GM23248 (cell line): ENCODE results near the gene CDK7. TPM values are rescaled to one million over a fixed set of nuclear protein-coding genes. Genes with fewer than 3 reads are reported as not detected.

Experiments
- DNase-seq: peaks from one replicate; pipeline ENCODE4 v3.0.0-alpha.2; 2015
- H2AFZ ChIP-seq: fragments of 200-600 bp; sonication (generic); 2 replicates; pipeline ENCODE4 v1.6.1; 2016; ENCODE audit warnings: antibody characterized with exemption
- H3F3A ChIP-seq: fragments of 200-600 bp; sonication (generic); 2 replicates; pipeline ENCODE4 v1.6.1; 2016; ENCODE audit warnings: mild to moderate bottlenecking, antibody characterized with exemption, mixed run types; ENCODE audit not compliant: insufficient read depth
- H3K27ac ChIP-seq: fragments of 200-600 bp; sonication (generic); 2 replicates; pipeline ENCODE4 v1.5.1; 2016; ENCODE audit warnings: mild to moderate bottlenecking
- H3K27me3 ChIP-seq: fragments of 200-600 bp; sonication (generic); replicated peaks from 2 replicates; pipeline ENCODE4 v1.6.1; 2016; ENCODE audit warnings: mild to moderate bottlenecking; ENCODE audit not compliant: insufficient read depth
- H3K36me3 ChIP-seq: fragments of 200-600 bp; sonication (generic); 2 replicates; pipeline ENCODE4 v1.6.1; 2016; ENCODE audit warnings: low read depth, mild to moderate bottlenecking
- H3K4me1 ChIP-seq: fragments of 200-600 bp; sonication (generic); 2 replicates; pipeline ENCODE4 v1.6.1; 2016; ENCODE audit warnings: mild to moderate bottlenecking; ENCODE audit not compliant: insufficient read depth
- H3K4me2 ChIP-seq: fragments of 200-600 bp; sonication (generic); one replicate; pipeline ENCODE4 v1.6.1; 2016; ENCODE audit warnings: mild to moderate bottlenecking; ENCODE audit not compliant: unreplicated experiment
- H3K4me3 ChIP-seq: fragments of 200-600 bp; sonication (generic); 2 replicates; pipeline ENCODE4 v1.5.1; 2016; ENCODE audit warnings: mild to moderate bottlenecking
- H3K79me2 ChIP-seq: fragments of 200-600 bp; sonication (generic); 2 replicates; pipeline ENCODE4 v1.6.1; 2016; ENCODE audit warnings: mild to moderate bottlenecking; ENCODE audit not compliant: insufficient read depth
- H3K9ac ChIP-seq: fragments of 200-600 bp; sonication (generic); 2 replicates; pipeline ENCODE4 v1.6.1; 2016; ENCODE audit warnings: mild to moderate bottlenecking
- H3K9me2 ChIP-seq: fragments of 200-600 bp; sonication (generic); 2 replicates; pipeline ENCODE4 v1.6.1; 2016; ENCODE audit warnings: mixed run types, mild to moderate bottlenecking, moderate library complexity; ENCODE audit not compliant: insufficient read depth
- H3K9me3 ChIP-seq: fragments of 200-600 bp; sonication (generic); one replicate; pipeline ENCODE4 v1.6.1; 2017; ENCODE audit warnings: low read depth
- H4K20me1 ChIP-seq: fragments of 200-600 bp; sonication (generic); 2 replicates; pipeline ENCODE4 v1.6.0; 2016; ENCODE audit not compliant: insufficient read depth
- EZH2 ChIP-seq: fragments of 200-600 bp; sonication (generic); IDR thresholded peaks from 2 replicates; pipeline ENCODE4 v1.6.1; 2018; ENCODE audit warnings: antibody characterized with exemption, mild to moderate bottlenecking; ENCODE audit not compliant: insufficient read depth, poor library complexity, severe bottlenecking
- EZH2phosphoT487 ChIP-seq: fragments of 200-600 bp; sonication (generic); IDR thresholded peaks from 2 replicates; pipeline ENCODE4 v1.6.1; 2018; ENCODE audit warnings: antibody characterized with exemption, moderate library complexity, mild to moderate bottlenecking, low read depth; ENCODE audit not compliant: insufficient read depth
- WGBS, 2 experiments: methylation state at CpG; one replicate each; pipeline ENCODE4 v1.1.6; 2015 to 2017; ENCODE audit warnings: low lambda C conversion rate in 2 of 2, low coverage in 1 of 2; ENCODE audit errors: missing lambda C conversion rate in 2 of 2; 5-methylcytosine and 5-hydroxymethylcytosine counted together
- in situ Hi-C: fragments of 300-500 bp; cut with MboI; formaldehyde crosslinking; loops from 2 replicates; pipeline ENCODE4 v1.15.0; 2020
- polyA plus RNA-seq: library from polyadenylated mRNA; unstranded; fragments of >200 nt; fragmentation: Nextera tagmentation; extraction: Ambion mirVana; gene quantifications from 2 replicates; pipeline ENCODE4 v1.2.1, GENCODE V29; 2016
- total RNA-seq: library from RNA; depleted of rRNA; stranded (reverse); fragments of >200 nt; shearing (Covaris generic); gene quantifications from 2 replicates; pipeline ENCODE4 v1.2.3, GENCODE V29; 2014

Gene CDK7
- total and polyA plus RNA-seq, 2 experiments from 2014 or later: 55.7 to 60.4 TPM

GRCh38 chr5:69276422-69277174 is 41.9 kb downstream of the CDK7 start:
- DNase-seq: peak; percentile 84
- TF ChIP-seq EZH2phosphoT487 (no peak), EZH2 (no peak)
- H3K27ac ChIP-seq: peak overlapping the region; percentile 51

GRCh38 chr5:69279517-69279916 is 44.8 kb downstream of the CDK7 start:
- Histone ChIP-seq H3K79me2 (0 out of 2 replicates have a peak, but pooled peaks cover 4% of the 10 kb centered on the region), H3K4me2 (no peak overlapping the region)

More at GRCh38 chr5:69276422-69277174, 41.9 kb downstream of the CDK7 start:
- Histone ChIP-seq H3K27me3 (no peaks in the 10 kb centered on the region), H3K4me2 (peak overlapping the region; percentile 13), H3K36me3 (peaks cover 31% of the 10 kb centered on the region), H4K20me1 (no peaks in the 10 kb centered on the region), H3K9me2 (no peaks in the 10 kb centered on the region), H3K79me2 (peaks cover 26% of the 10 kb centered on the region), H3K9me3 (no peaks in the 10 kb centered on the region), H3K9ac (no peak overlapping the region), H3K4me1 (peaks cover 14% of the 10 kb centered on the region), H3F3A (no peaks in the 10 kb centered on the region; the same call in 1 of the 2 replicates), H3K4me3 (no peak overlapping the region), H2AFZ (no peak overlapping the region)
- in situ Hi-C loops: no loop called here
- WGBS, 2 experiments: 79 to 81% methylated on average over 5 of the region's 5 CpGs

GRCh38 chr5:69281114-69281513 is 46.4 kb downstream of the CDK7 start:
- Histone ChIP-seq H3K9me2 (no peaks in the 10 kb centered on the region), H3K4me1 (peaks cover 10% of the 10 kb centered on the region; the same call in 1 of the 2 replicates), H3K36me3 (peaks cover 24% of the 10 kb centered on the region), H3K9me3 (no peaks in the 10 kb centered on the region), H3K9ac (no peak overlapping the region), H2AFZ (no peak overlapping the region), H3K4me2 (no peak overlapping the region), H3K27ac (no peak overlapping the region), H3K27me3 (no peaks in the 10 kb centered on the region), H3K79me2 (no peaks in the 10 kb centered on the region), H3F3A (peaks cover 9% of the 10 kb centered on the region; the same call in 1 of the 2 replicates), H3K4me3 (no peak overlapping the region), H4K20me1 (no peaks in the 10 kb centered on the region)
- TF ChIP-seq EZH2 (no peak), EZH2phosphoT487 (no peak)
- in situ Hi-C loops: no loop called here
- no peak for DNase-seq
- WGBS, 2 experiments: 92 to 100% methylated on average over 1 of the region's 1 CpG

More at GRCh38 chr5:69279517-69279916, 44.8 kb downstream of the CDK7 start:
- Histone ChIP-seq H3K9ac (no peak overlapping the region), H3K4me1 (peaks cover 10% of the 10 kb centered on the region; the same call in 1 of the 2 replicates), H3K9me3 (no peaks in the 10 kb centered on the region), H4K20me1 (no peaks in the 10 kb centered on the region), H2AFZ (no peak overlapping the region), H3K27ac (no peak overlapping the region), H3K27me3 (no peaks in the 10 kb centered on the region), H3K9me2 (no peaks in the 10 kb centered on the region), H3F3A (peaks cover 9% of the 10 kb centered on the region; the same call in 1 of the 2 replicates), H3K4me3 (no peak overlapping the region), H3K36me3 (peaks cover 24% of the 10 kb centered on the region)
- 81 to 82% methylated on average over 5 of the region's 5 CpGs for WGBS, 2 experiments
- TF ChIP-seq EZH2phosphoT487 (no peak), EZH2 (no peak)
- in situ Hi-C loops: no loop called here
- no peak for DNase-seq

GRCh38 chr5:69284203-69284602 is 49.5 kb downstream of the CDK7 start:
- Histone ChIP-seq H3K9me3 (no peaks in the 10 kb centered on the region), H3K4me2 (no peak overlapping the region), H2AFZ (no peak overlapping the region), H3K79me2 (no peaks in the 10 kb centered on the region), H3K4me1 (no peaks in the 10 kb centered on the region), H3K9me2 (no peaks in the 10 kb centered on the region), H3K4me3 (no peak overlapping the region), H3K27ac (no peak overlapping the region), H3K27me3 (no peaks in the 10 kb centered on the region), H4K20me1 (no peaks in the 10 kb centered on the region), H3F3A (peaks cover 9% of the 10 kb centered on the region; the same call in 1 of the 2 replicates), H3K36me3 (peaks cover 24% of the 10 kb centered on the region), H3K9ac (no peak overlapping the region)
- in situ Hi-C loops: no loop called here
- peak; percentile 4 for DNase-seq
- TF ChIP-seq EZH2phosphoT487 (no peak), EZH2 (no peak)
- WGBS, 2 experiments: 99 to 100% methylated on average over 2 of the region's 2 CpGs
